A549 treated with RU486 at 1 μM for 4 hours (cell line): ENCODE results near the gene VSIR. TPM values are rescaled to one million over a fixed set of nuclear protein-coding genes. Genes with fewer than 3 reads are reported as not detected.

ENCODE experiments used
- total RNA-seq: library from RNA; stranded (reverse); fragments of 200-300 nt; extraction: Qiagen RNA extraction; gene quantifications from 5 replicates; pipeline ENCODE4 v1.2.3, GENCODE V29; 2022; ENCODE audit warnings: low read depth

VSIR gene
- 20.8 to 33.9 TPM (median 26.7 TPM) in 5 replicates for total RNA-seq

DNA sequence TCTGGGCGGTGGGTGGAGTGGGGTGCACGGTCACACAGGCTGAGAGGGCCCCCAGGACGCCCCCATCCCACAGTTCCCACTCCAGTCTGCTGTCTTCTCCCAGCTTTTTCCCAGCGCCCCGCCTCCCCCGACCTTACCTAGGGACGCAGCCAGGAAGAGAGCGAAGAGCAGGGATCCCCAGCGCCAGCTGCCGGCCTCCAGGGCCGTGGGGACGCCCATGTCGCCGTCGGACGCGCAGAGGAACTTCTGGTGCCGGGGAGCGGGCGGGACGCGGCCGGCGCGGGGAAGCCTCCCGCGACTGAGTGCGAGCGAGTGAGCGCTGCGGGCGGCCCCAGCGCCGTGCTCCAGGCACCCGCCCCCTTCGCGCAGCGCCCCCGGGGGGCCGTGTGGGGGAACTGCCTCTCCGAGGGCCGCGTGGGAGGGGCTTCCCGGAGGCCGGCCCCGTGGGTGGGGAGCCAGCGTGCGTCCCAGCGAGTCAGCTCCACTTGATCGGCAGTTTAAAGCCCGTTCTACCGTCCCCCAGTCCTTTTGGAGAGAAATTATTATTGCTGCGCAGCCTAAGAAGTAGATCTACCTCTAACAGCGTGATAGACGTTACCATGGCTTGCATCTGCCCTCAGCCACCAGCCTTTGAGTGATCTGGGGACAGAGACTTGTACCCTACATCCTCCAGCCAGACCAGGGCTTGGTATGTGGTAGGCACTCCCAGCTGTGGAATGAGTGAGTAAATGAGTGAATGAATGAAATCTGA, at the start of gene VSIR:
Gene VSIR (minus strand): TSS at position 300 of the 751 bp plus-strand sequence. CDS start 81 bp downstream, at position 219.

GRCh38 chr10:71719464-71720201, 53.7 kb downstream of the VSIR start, which contains the start of gene C10orf105:
Gene C10orf105 (minus strand): TSS chr10:71719778. CDS start chr10:71716337, 3,441 bp downstream.

Other genes starting within 250 kb of the VSIR start
- gene C10orf105, start 53.7 kb downstream of the VSIR start, total RNA-seq, result not detected in 5 replicates
- 789 to 978 TPM (median 862 TPM) in 5 replicates for gene PSAP, start 77.7 kb upstream of the VSIR start, total RNA-seq
- gene CHST3, start 190.9 kb upstream of the VSIR start, total RNA-seq, result 32.7 to 41.9 TPM (median 36.2 TPM) in 5 replicates